Gastrocnemius medialis (tissue), 4 donors: ENCODE data around the gene PARG. TPM values are rescaled to one million over a fixed set of nuclear protein-coding genes. Genes with fewer than 3 reads are reported as not detected.

Source experiments
- ATAC-seq, 2 donors: fragments of 150-250 bp; one replicate each; pipeline ENCODE4 v1.9.1; 2016
- DNase-seq, 2 donors: peaks; one replicate each; pipeline ENCODE4 v3.0.0-alpha.2; 2019
- H3K27ac ChIP-seq, 4 donors: fragments of 200-600 bp; sonication (generic); 1 replicate in 1 of 4; 2 replicates in 3 of 4; pipeline ENCODE4 v1.5.1; 2016 to 2018; ENCODE audit warnings: mild to moderate bottlenecking in 2 of 4, moderate library complexity in 1 of 4
- H3K27me3 ChIP-seq, 3 donors: fragments of 200-600 bp; sonication (generic) in 2 of 3; 1 replicate in 1 of 3; 2 replicates in 2 of 3; pipeline versions ENCODE4 v1.5.1 to v1.6.0; 2016 to 2019; ENCODE audit warnings: mild to moderate bottlenecking in 1 of 3, moderate library complexity in 1 of 3
- H3K36me3 ChIP-seq, 2 donors: fragments of 200-600 bp; sonication (generic) in 1 of 2; one replicate each; pipeline ENCODE4 v1.5.1; 2017 to 2018
- H3K4me1 ChIP-seq, 2 donors: fragments of 200-600 bp; sonication (generic) in 1 of 2; one replicate each; pipeline ENCODE4 v1.5.1; 2016 to 2017; ENCODE audit warnings: mild to moderate bottlenecking in 2 of 2
- H3K4me3 ChIP-seq, 4 donors: fragments of 200-600 bp; sonication (generic) in 3 of 4; 1 replicate in 1 of 4; 2 replicates in 3 of 4; pipeline ENCODE4 v1.5.1; 2016 to 2019; ENCODE audit warnings: mild to moderate bottlenecking in 2 of 4
- H3K9me3 ChIP-seq, 3 donors: fragments of 200-600 bp; sonication (generic) in 2 of 3; 1 replicate in 1 of 3; 2 replicates in 2 of 3; pipeline ENCODE4 v1.5.1; 2016 to 2019
- POLR2A ChIP-seq, 2 donors: fragments of 450-650 bp; IDR thresholded peaks; one replicate each; pipeline ENCODE4 v1.6.1; 2017; ENCODE audit warnings: antibody characterized with exemption in 2 of 2, mild to moderate bottlenecking in 2 of 2, moderate library complexity in 2 of 2
- in situ Hi-C, 4 donors: fragments of 200-750 bp; cut with MboI; loops; one replicate each; pipeline versions ENCODE4 v1.15.0 to v1.8.0; 2017; ENCODE audit warnings: low sequenced_read_pairs in 4 of 4
- intact Hi-C: fragments of 100-400 bp; cut with DNase I; formaldehyde crosslinking; loops from one replicate; pipeline ENCODE4 v1.15.1; 2023; ENCODE audit warnings: low total_unique reads
- total RNA-seq, 4 donors: library from RNA; depleted of rRNA; stranded (reverse); fragments of >200 nt; gene quantifications; one replicate each; pipeline versions ENCODE4 v1.1.0 to v1.2.3, GENCODE V29; 2016
- TF ChIP-seq, protein P1 (sequence below), 5 experiments: fragments of 450-650 bp in 3 of 5; fragments of 200-600 bp in 2 of 5; sonication (generic) in 2 of 5; IDR thresholded peaks in 4 of 5; conservative IDR thresholded peaks in 1 of 5; 1 replicate in 4 of 5; 2 replicates in 1 of 5; pipeline ENCODE4 v1.5.1; 2016 to 2019; ENCODE audit warnings: antibody characterized with exemption in 5 of 5, mild to moderate bottlenecking in 3 of 5, moderate library complexity in 3 of 5

Gene PARG
- total RNA-seq, 4 donors from 2014 or later, result 14.3 to 18.9 (median 16.8) TPM

DNA sequence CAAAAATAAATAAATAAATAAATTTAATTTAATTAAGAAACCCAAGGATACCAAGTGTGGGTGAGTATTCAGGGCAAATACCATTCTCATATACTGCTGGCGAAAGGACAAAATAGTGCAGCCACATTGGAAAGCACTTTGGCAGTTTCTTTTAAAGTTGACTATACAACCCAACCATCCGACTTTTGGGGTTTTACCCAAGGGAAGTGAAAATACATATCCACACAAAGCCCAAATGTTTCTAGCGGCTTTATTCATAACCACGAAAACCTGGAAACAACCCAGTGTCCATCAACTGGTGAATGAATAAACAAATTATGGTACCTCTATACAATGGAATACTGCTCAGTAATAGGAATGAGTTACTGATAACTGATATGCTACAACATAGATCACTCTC, 143.6 kb downstream of the PARG start:
- no peak for DNase-seq
- Histone ChIP-seq H3K4me1 (no peaks in the 10 kb centered on the region), H3K27ac (no peak overlapping the region), H3K4me3 (no peak overlapping the region), H3K27me3 (no peaks in the 10 kb centered on the region), H3K9me3 (no peaks in the 10 kb centered on the region), H3K36me3 (no peaks in the 10 kb centered on the region)
- intact Hi-C loops (no loop called here), in situ Hi-C loops (no loop called here)
- TF ChIP-seq POLR2A (IDR thresholded peaks at IDR 0.05), result no peak
- TF ChIP-seq, protein P1, sequence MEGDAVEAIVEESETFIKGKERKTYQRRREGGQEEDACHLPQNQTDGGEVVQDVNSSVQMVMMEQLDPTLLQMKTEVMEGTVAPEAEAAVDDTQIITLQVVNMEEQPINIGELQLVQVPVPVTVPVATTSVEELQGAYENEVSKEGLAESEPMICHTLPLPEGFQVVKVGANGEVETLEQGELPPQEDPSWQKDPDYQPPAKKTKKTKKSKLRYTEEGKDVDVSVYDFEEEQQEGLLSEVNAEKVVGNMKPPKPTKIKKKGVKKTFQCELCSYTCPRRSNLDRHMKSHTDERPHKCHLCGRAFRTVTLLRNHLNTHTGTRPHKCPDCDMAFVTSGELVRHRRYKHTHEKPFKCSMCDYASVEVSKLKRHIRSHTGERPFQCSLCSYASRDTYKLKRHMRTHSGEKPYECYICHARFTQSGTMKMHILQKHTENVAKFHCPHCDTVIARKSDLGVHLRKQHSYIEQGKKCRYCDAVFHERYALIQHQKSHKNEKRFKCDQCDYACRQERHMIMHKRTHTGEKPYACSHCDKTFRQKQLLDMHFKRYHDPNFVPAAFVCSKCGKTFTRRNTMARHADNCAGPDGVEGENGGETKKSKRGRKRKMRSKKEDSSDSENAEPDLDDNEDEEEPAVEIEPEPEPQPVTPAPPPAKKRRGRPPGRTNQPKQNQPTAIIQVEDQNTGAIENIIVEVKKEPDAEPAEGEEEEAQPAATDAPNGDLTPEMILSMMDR (IDR thresholded peaks at IDR 0.05 in 4 of 5, conservative IDR thresholded peaks at IDR 0.05 in 1 of 5), result no peak
- ATAC-seq, result no peak

DNA sequence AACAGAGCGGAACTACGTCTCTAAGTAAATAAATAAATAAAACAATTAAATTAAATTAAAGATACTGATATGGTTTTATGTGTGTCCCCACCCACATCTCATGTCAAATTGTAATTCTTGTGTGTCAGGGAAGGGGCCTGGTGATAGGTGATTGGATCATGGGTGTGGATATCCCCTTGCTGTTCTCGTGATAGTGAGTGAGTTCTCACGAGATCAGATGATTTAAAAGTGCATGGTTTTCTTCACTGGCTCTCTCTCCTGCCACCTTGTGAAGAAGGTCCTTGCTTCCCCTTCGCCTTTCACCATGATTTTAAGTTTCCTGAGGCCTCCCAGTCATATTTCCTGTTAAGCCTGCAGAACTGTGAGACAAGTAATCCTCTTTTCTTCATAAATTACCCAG, 150.7 kb downstream of the PARG start:
- DNase-seq, result no peak
- intact Hi-C loops (no loop called here), in situ Hi-C loops (no loop called here)
- H3K4me1 ChIP-seq, result no peaks in the 10 kb centered on the region
- no peaks in the 10 kb centered on the region for H3K9me3 ChIP-seq
- H3K4me3 ChIP-seq, result no peak overlapping the region
- no peaks in the 10 kb centered on the region for H3K27me3 ChIP-seq
- no peak overlapping the region for H3K27ac ChIP-seq
- TF ChIP-seq, protein P1 (IDR thresholded peaks at IDR 0.05 in 4 of 5, conservative IDR thresholded peaks at IDR 0.05 in 1 of 5), result no peak
- TF ChIP-seq POLR2A (IDR thresholded peaks at IDR 0.05), result no peak
- no peaks in the 10 kb centered on the region for H3K36me3 ChIP-seq
- ATAC-seq, result no peak

- DNase-seq, result no peak
Measured at GRCh38 chr10:49784681-49785080, 157.1 kb downstream of the PARG start.

DNA sequence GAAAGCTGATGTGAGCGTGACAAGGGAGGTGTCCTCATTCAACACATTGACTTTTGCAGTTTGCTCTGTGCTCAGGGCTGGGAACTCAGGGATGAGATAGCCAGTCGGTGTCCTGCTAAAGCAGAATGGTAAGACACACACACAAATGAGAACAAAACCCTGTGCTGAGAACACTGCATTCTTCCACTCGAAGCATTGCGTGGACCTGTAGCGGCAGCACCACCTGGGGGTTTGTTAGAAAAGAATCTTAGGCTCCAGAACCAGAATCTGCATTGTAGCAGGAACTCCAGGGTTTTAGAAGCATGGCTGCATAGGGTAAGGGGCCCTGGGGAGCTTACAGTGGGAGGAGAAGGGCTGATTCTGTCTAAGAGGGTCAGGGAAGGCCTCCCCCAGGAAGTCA, 158.2 kb downstream of the PARG start:
- intact Hi-C loops, result no loop called here
- no peaks in the 10 kb centered on the region for H3K4me1 ChIP-seq
- ATAC-seq, result no peak

More at GRCh38 chr10:49784681-49785080, 157.1 kb downstream of the PARG start:
- no peaks in the 10 kb centered on the region for H3K4me1 ChIP-seq
- intact Hi-C loops (no loop called here), in situ Hi-C loops (no loop called here)
- H3K9me3 ChIP-seq, result no peaks in the 10 kb centered on the region
- ATAC-seq, result no peak
- TF ChIP-seq POLR2A (IDR thresholded peaks at IDR 0.05), result no peak
- H3K27ac ChIP-seq, result no peak overlapping the region
- no peak overlapping the region for H3K4me3 ChIP-seq
- H3K27me3 ChIP-seq, result no peaks in the 10 kb centered on the region
- no peaks in the 10 kb centered on the region for H3K36me3 ChIP-seq

DNA sequence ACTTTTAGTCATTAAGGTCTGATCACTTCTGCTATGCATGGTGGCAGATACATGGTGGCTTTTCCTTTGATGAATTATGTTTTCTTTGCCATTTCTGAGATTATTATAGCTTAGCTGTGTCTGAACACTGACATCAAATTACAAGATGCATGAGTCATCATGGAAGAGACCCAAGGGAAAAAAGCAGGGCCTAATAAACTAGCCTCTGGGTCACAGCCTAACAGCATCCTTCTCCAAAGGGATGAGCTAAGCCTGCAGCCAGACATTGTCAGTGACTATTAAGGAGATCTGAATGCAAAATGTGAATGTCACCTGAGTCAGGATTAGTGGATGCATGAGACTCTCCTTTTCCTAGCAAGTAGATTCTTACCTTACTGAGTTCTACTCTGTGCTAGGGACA, 160.6 kb downstream of the PARG start:
- Histone ChIP-seq H3K9me3 (no peaks in the 10 kb centered on the region), H3K27ac (no peak overlapping the region), H3K36me3 (no peaks in the 10 kb centered on the region), H3K4me1 (no peaks in the 10 kb centered on the region), H3K27me3 (no peaks in the 10 kb centered on the region), H3K4me3 (no peak overlapping the region)
- no peak for DNase-seq
- TF ChIP-seq POLR2A (IDR thresholded peaks at IDR 0.05), result no peak
- TF ChIP-seq, protein P1 (IDR thresholded peaks at IDR 0.05 in 4 of 5, conservative IDR thresholded peaks at IDR 0.05 in 1 of 5), result no peak
- ATAC-seq, result no peak
- intact Hi-C loops (no loop called here), in situ Hi-C loops (no loop called here)

More for the DNA sequence above, 158.2 kb downstream of the PARG start:
- TF ChIP-seq POLR2A (IDR thresholded peaks at IDR 0.05), result no peak
- in situ Hi-C loops, result no loop called here
- no peak overlapping the region for H3K27ac ChIP-seq
- H3K4me3 ChIP-seq, result no peak overlapping the region
- no peak for DNase-seq
- H3K36me3 ChIP-seq, result no peaks in the 10 kb centered on the region
- no peaks in the 10 kb centered on the region for H3K9me3 ChIP-seq
- H3K27me3 ChIP-seq, result no peaks in the 10 kb centered on the region

DNA sequence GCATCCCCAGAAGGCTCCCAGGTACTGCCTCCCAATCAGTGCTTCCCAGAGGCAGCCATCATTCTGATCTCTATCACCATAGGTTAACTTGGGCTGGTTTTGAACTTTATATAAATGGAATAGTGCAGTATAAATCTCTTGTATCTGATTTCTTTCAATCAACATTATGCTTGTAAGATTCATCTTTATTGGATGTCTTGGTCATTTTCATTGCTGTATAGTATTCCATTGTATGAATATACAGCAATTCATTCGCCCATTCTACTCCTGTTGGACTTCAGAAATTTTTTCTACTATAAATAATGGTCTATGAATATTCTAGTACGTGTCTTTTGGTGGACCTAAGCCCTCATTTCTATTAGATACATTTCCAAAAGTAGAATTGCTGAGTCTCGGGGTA, 163.6 kb downstream of the PARG start:
- Histone ChIP-seq H3K36me3 (no peaks in the 10 kb centered on the region), H3K27ac (no peak overlapping the region), H3K9me3 (no peaks in the 10 kb centered on the region), H3K27me3 (no peaks in the 10 kb centered on the region), H3K4me3 (no peak overlapping the region), H3K4me1 (no peaks in the 10 kb centered on the region)
- no peak for DNase-seq
- TF ChIP-seq, protein P1 (IDR thresholded peaks at IDR 0.05 in 4 of 5, conservative IDR thresholded peaks at IDR 0.05 in 1 of 5), result no peak
- no peak for TF ChIP-seq POLR2A (IDR thresholded peaks at IDR 0.05)
- in situ Hi-C loops (no loop called here), intact Hi-C loops (no loop called here)
- no peak for ATAC-seq
